ENCODE data around the gene BMP6. TPM values are rescaled to one million over a fixed set of nuclear protein-coding genes. Genes with fewer than 3 reads are reported as not detected.

BMP6 gene
- total and polyA plus RNA-seq, 2 experiments from 2014 or later = 0.84 to 2.8 TPM

GRCh38 chr6:7895125-7895423 lies 169.2 kb downstream of the BMP6 start (continued):
- TF ChIP-seq ZNF462 (CRISPR knock-in tag; IDR thresholded peaks at IDR 0.05) = no peak
- TF ChIP-seq STAT1 (IDR thresholded peaks at IDR 0.05; ENCODE audit: unreplicated experiment) = no peak

GRCh38 chr6:7896465-7896987 lies 170.6 kb downstream of the BMP6 start:
- Mint-ChIP-seq H3K27ac (no peak overlapping the region), H3K36me3 (ENCODE audit: low read depth) (peaks cover 94% of the 10 kb centered on the region), H3K4me1 (no peaks in the 10 kb centered on the region), H3K4me3 (no peak overlapping the region), H3K27me3 (ENCODE audit: insufficient read depth, low read depth, poor library complexity) (peaks cover 3% of the 10 kb centered on the region), H3K9me3 (no peaks in the 10 kb centered on the region)
- H3K4me1 ChIP-seq (ENCODE audit: insufficient read depth) = no peaks in the 10 kb centered on the region
- no peak overlapping the region for H3K4me3 ChIP-seq
- H4K20me1 ChIP-seq (replicated peaks; ENCODE audit: insufficient read depth) = peaks cover 14% of the 10 kb centered on the region
- no peaks in the 10 kb centered on the region for H3K9me2 ChIP-seq (ENCODE audit: insufficient read depth)
- H3K79me2 ChIP-seq (replicated peaks; ENCODE audit: insufficient read depth) = 0 out of 2 replicates have a peak, but pooled peaks cover 3% of the 10 kb centered on the region
- H2AFZ ChIP-seq = no peak overlapping the region
- no peaks in the 10 kb centered on the region for H3F3A ChIP-seq (replicated peaks; ENCODE audit: low read depth)
- no peak for ATAC-seq
- no peak overlapping the region for H3K27ac ChIP-seq (ENCODE audit: low read depth)
- H3K4me2 ChIP-seq = no peak overlapping the region
- peaks cover 37% of the 10 kb centered on the region for H3K36me3 ChIP-seq (ENCODE audit: insufficient read depth)
- DNase-seq (ENCODE audit: low spot score) = no peak
- H3K27me3 ChIP-seq (ENCODE audit: insufficient read depth) = no peaks in the 10 kb centered on the region
- TF ChIP-seq JUNB (IDR thresholded peaks at IDR 0.05; ENCODE audit: unreplicated experiment) (no peak), STAT1 (IDR thresholded peaks at IDR 0.05; ENCODE audit: unreplicated experiment) (no peak), ZNF462 (CRISPR knock-in tag; IDR thresholded peaks at IDR 0.05) (no peak), CREB1 (CRISPR knock-in tag; IDR thresholded peaks at IDR 0.05; ENCODE audit: low read depth) (no peak), POLR2AphosphoS5 (IDR thresholded peaks at IDR 0.05; ENCODE audit: low read depth) (no peak), EZH2phosphoT487 (IDR thresholded peaks at IDR 0.05; ENCODE audit: unreplicated experiment) (no peak), CTCF (conservative IDR thresholded peaks at IDR 0.05; ENCODE audit: low read depth in 2 of 2) (no peak), ZNF114 (CRISPR knock-in tag; IDR thresholded peaks at IDR 0.05) (no peak)
